K562 (cell line): Measurements from ENCODE around the gene TNF. TPM values are rescaled to one million over a fixed set of nuclear protein-coding genes. Genes with fewer than 3 reads are reported as not detected.
A peak's percentile ranks its signal among the peaks of the same experiment; 100 is the strongest.

ENCODE experiments used
- BMI1 ChIP-seq: fragments of 150-350 bp; IDR thresholded peaks from 2 replicates; pipeline ENCODE4 v1.6.1; 2014; ENCODE audit warnings: low read length
- E2F6 ChIP-seq, 2 experiments: IDR thresholded peaks; 2 replicates each; pipeline ENCODE4 v1.6.1; 2011; ENCODE audit warnings: borderline replicate concordance in 1 of 2, control low read depth in 1 of 2, low read depth in 1 of 2, low read length in 1 of 2, mild to moderate bottlenecking in 1 of 2, mixed read lengths in 1 of 2, moderate library complexity in 1 of 2; ENCODE audit not compliant: insufficient read depth in 1 of 2, insufficient read length in 1 of 2, poor library complexity in 1 of 2, severe bottlenecking in 1 of 2; ENCODE audit errors: extremely low read depth in 1 of 2
- ETV6 ChIP-seq, 3 experiments: fragments of 150-350 bp in 1 of 3; sonication (generic) in 1 of 3; formaldehyde crosslinking in 1 of 3; IDR thresholded peaks; 2 replicates each; pipeline versions ENCODE4 v1.6.1 to v1.8.0; 2014 to 2022; ENCODE audit warnings: borderline replicate concordance in 2 of 3, low read depth in 2 of 3, antibody characterized with exemption in 1 of 3, low read length in 1 of 3, mild to moderate bottlenecking in 1 of 3, missing genetic modification reagents in 1 of 3
- FOXK1 ChIP-seq: sonication (generic); formaldehyde crosslinking; IDR thresholded peaks from 2 replicates; pipeline ENCODE4 v1.8.0; 2022; ENCODE audit warnings: missing genetic modification reagents, mild to moderate bottlenecking, borderline replicate concordance
- FUS ChIP-seq: fragments of 200-400 bp; formaldehyde crosslinking; optimal IDR thresholded peaks from 2 replicates; pipeline ENCODE3; 2017; ENCODE audit warnings: low read depth, low read length
- GTF2E2 ChIP-seq: fragments of 200-800 bp; sonication (Bioruptor generic); IDR thresholded peaks from 2 replicates; pipeline ENCODE4 v1.6.1; 2016; ENCODE audit warnings: missing genetic modification characterization, missing compliant biosample characterization
- HMGN3 ChIP-seq: IDR thresholded peaks from 2 replicates; pipeline ENCODE4 v1.6.1; 2011; ENCODE audit warnings: borderline replicate concordance, low read depth, mild to moderate bottlenecking, mixed read lengths, low read length; ENCODE audit not compliant: insufficient read length; ENCODE audit errors: extremely low read depth
- LARP7 ChIP-seq: fragments of 450-650 bp; IDR thresholded peaks from 2 replicates; pipeline ENCODE4 v1.6.1; 2016
- NEUROD1 ChIP-seq: fragments of 150-350 bp; IDR thresholded peaks from 2 replicates; pipeline ENCODE4 v1.6.1; 2014; ENCODE audit warnings: borderline replicate concordance, low read length, low read depth; ENCODE audit not compliant: partially characterized antibody
- PHB2 ChIP-seq: fragments of 450-650 bp; IDR thresholded peaks from 2 replicates; pipeline ENCODE4 v1.6.1; 2017; ENCODE audit warnings: low read depth
- PHF8 ChIP-seq: fragments of 200-600 bp; sonication (generic); IDR thresholded peaks from 2 replicates; pipeline ENCODE4 v1.6.1; 2012; ENCODE audit warnings: mixed run types, mild to moderate bottlenecking, inconsistent platforms, low read length, moderate library complexity, borderline replicate concordance
- RAD51 ChIP-seq: fragments of 450-650 bp; IDR thresholded peaks from 2 replicates; pipeline ENCODE4 v1.7.1; 2016; ENCODE audit warnings: low read depth, mild to moderate bottlenecking, borderline replicate concordance
- RBFOX2 ChIP-seq: fragments of 200-400 bp; formaldehyde crosslinking; IDR thresholded peaks from 2 replicates; pipeline ENCODE4 v1.6.1; 2017; ENCODE audit warnings: low read depth, mild to moderate bottlenecking, low read length, moderate library complexity
- SMARCE1 ChIP-seq: fragments of 450-650 bp; IDR thresholded peaks from 2 replicates; pipeline ENCODE4 v1.7.1; 2016; ENCODE audit warnings: mild to moderate bottlenecking
- ZNF274 ChIP-seq: IDR thresholded peaks from 2 replicates; pipeline ENCODE4 v1.6.1; 2011; ENCODE audit warnings: low read depth, mild to moderate bottlenecking, low read length, moderate library complexity, borderline replicate concordance
- ZNF282 ChIP-seq: sonication (generic); formaldehyde crosslinking; IDR thresholded peaks from 2 replicates; pipeline ENCODE4 v1.8.1; 2023; ENCODE audit warnings: missing genetic modification reagents
- ZNF57 ChIP-seq: fragments of 450-650 bp; formaldehyde crosslinking; IDR thresholded peaks from 2 replicates; pipeline ENCODE4 v1.4.0; 2020; ENCODE audit warnings: mild to moderate bottlenecking, moderate library complexity
- ZNF644 ChIP-seq: fragments of 200-800 bp; sonication (Bioruptor generic); IDR thresholded peaks from 2 replicates; pipeline ENCODE4 v1.6.1; 2016; ENCODE audit warnings: low read depth, missing genetic modification characterization, missing compliant biosample characterization
- polyA plus RNA-seq, 8 experiments: library from polyadenylated mRNA; depleted of rRNA in 4 of 8; stranded (reverse) in 5 of 8; unstranded in 3 of 8; fragments of >200 nt; fragmentation: Nextera tagmentation in 2 of 8; fragmentation: Illumina TruSeq in 1 of 8; extraction: Ambion mirVana in 2 of 8; extraction: Trizol in 1 of 8; gene quantifications; 2 replicates each; pipeline versions ENCODE4 v1.2.1 to v1.2.3, GENCODE V29; 2011 to 2014; ENCODE audit warnings: inconsistent platforms in 1 of 8, missing spikeins in 1 of 8
- total RNA-seq, 7 experiments: library from RNA; depleted of rRNA in 6 of 7; stranded (reverse); fragments of >200 nt in 6 of 7; fragmentation: Illumina TruSeq in 2 of 7; extraction: Trizol in 2 of 7; gene quantifications; 2 replicates each; pipeline versions ENCODE4 v1.2.1 to v1.2.3, GENCODE V29; 2011 to 2021; ENCODE audit warnings: low replicate concordance in 1 of 7
- TF ChIP-seq, protein P1 (sequence below): fragments of 450-650 bp; IDR thresholded peaks from 2 replicates; pipeline ENCODE4 v1.7.1; 2018; ENCODE audit warnings: mild to moderate bottlenecking, low read depth; ENCODE audit not compliant: partially characterized antibody
- TF ChIP-seq, protein P2 (sequence below): fragments of 250-450 bp; sonication (Bioruptor Pico); IDR thresholded peaks from 2 replicates; pipeline ENCODE4 v1.5.0; 2022; ENCODE audit warnings: mild to moderate bottlenecking

The TNF gene
- total and polyA plus RNA-seq, 9 of the 15 experiments (the other 6 are each of a cell fraction or from before 2014, with no cell fraction given), result 0.08 to 0.40 TPM; not detected in 7

GRCh38 chr6:31541658-31542521 is 33.5 kb upstream of the TNF start, which contains the start of gene DDX39B (continued):
- TF ChIP-seq, protein P1, sequence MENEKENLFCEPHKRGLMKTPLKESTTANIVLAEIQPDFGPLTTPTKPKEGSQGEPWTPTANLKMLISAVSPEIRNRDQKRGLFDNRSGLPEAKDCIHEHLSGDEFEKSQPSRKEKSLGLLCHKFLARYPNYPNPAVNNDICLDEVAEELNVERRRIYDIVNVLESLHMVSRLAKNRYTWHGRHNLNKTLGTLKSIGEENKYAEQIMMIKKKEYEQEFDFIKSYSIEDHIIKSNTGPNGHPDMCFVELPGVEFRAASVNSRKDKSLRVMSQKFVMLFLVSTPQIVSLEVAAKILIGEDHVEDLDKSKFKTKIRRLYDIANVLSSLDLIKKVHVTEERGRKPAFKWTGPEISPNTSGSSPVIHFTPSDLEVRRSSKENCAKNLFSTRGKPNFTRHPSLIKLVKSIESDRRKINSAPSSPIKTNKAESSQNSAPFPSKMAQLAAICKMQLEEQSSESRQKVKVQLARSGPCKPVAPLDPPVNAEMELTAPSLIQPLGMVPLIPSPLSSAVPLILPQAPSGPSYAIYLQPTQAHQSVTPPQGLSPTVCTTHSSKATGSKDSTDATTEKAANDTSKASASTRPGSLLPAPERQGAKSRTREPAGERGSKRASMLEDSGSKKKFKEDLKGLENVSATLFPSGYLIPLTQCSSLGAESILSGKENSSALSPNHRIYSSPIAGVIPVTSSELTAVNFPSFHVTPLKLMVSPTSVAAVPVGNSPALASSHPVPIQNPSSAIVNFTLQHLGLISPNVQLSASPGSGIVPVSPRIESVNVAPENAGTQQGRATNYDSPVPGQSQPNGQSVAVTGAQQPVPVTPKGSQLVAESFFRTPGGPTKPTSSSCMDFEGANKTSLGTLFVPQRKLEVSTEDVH, result peak; percentile 93
- TF ChIP-seq GTF2E2 (peak; percentile 98), PHF8 (peak; percentile 84; the same call in 1 of the 2 replicates), SMARCE1 (no peak), ZNF282 (CRISPR knock-in tag) (no peak), FUS (no peak), LARP7 (peak; percentile 84; the same call in 1 of the 2 replicates), ZNF57 (CRISPR knock-in tag) (0 out of 2 replicates have a peak, but pooled peaks have one; percentile 80), ZNF274 (no peak), ZNF644 (tag) (0 out of 2 replicates have a peak, but pooled peaks have one; percentile 44), PHB2 (no peak), NEUROD1 (peak; percentile 86), FOXK1 (CRISPR knock-in tag) (peak; percentile 19; the same call in 1 of the 2 replicates), BMI1 (peak; percentile 5; the same call in 1 of the 2 replicates), E2F6 (IDR thresholded peaks at IDR 0.05; ENCODE audit: borderline replicate concordance in 1 of 2, extremely low read depth in 1 of 2, insufficient read depth in 1 of 2, insufficient read length in 1 of 2, low read depth in 1 of 2, low read length in 1 of 2, poor library complexity in 1 of 2, severe bottlenecking in 1 of 2) (peak; percentile 95 to 97), RBFOX2 (peak; percentile 97), HMGN3 (no peak), RAD51 (peak; percentile 37; the same call in 1 of the 2 replicates), ETV6 (IDR thresholded peaks at IDR 0.05; ENCODE audit: borderline replicate concordance in 1 of 2, low read depth in 2 of 2, low read length in 1 of 2) (peak in 1 of 2 experiments; percentile 44; a peak in 1 of 4 replicates), ETV6 (CRISPR knock-in tag; IDR thresholded peaks at IDR 0.05; ENCODE audit: borderline replicate concordance) (no peak)
- TF ChIP-seq, protein P2, sequence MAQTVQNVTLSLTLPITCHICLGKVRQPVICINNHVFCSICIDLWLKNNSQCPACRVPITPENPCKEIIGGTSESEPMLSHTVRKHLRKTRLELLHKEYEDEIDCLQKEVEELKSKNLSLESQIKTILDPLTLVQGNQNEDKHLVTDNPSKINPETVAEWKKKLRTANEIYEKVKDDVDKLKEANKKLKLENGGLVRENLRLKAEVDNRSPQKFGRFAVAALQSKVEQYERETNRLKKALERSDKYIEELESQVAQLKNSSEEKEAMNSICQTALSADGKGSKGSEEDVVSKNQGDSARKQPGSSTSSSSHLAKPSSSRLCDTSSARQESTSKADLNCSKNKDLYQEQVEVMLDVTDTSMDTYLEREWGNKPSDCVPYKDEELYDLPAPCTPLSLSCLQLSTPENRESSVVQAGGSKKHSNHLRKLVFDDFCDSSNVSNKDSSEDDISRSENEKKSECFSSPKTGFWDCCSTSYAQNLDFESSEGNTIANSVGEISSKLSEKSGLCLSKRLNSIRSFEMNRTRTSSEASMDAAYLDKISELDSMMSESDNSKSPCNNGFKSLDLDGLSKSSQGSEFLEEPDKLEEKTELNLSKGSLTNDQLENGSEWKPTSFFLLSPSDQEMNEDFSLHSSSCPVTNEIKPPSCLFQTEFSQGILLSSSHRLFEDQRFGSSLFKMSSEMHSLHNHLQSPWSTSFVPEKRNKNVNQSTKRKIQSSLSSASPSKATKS (CRISPR knock-in tag), result peak; percentile 17; the same call in 1 of the 2 replicates
